NCI-H82 (cell line): ENCODE measurements around the gene NSD2.
"Not testable (repeated sequence)": the region's sequence is repeated elsewhere in the genome, so short reads cannot be mapped to it uniquely, and the experiment has no call there.

Experiments used
- DNase-seq: peaks from one replicate; lab custom pipeline; 2025; lab: John Stamatoyannopoulos, UW

Gene NSD2

DNA sequence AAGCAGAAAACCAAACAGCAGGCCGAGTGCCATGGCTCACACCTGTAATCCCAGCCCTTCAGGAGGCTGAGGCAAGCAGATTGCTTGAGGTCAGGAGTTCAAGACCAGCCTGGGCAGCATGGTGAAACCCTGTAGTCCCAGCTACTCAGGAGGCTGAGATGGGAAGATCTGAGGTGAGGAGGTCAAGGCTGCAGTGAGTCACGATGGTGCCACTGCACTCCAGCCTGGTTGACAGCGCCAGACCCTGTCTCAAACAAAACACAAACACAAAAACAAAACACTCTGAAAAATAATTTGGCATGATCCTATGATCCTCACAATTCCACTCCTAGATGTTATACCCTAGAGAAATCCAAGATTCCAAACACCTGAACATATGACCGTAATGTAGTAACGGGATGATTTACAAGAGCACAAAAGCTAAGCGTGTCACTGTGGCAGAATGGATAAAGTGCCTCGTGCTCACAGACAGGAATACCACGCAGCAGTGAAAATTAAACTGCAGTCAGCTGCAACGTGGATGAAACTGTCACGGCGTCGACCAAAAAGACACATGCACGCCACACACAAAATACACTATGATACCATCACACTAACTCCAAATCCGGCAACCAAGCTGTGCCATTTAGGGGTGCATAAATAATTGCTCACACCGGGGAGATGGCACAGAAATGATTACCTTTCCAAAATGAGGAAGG, 135.9 kb downstream of the NSD2 start:
- no peak for DNase-seq

GRCh38 chr4:2007804-2008670, 136.8 kb downstream of the NSD2 start:
- DNase-seq, result peak; percentile 54

DNA sequence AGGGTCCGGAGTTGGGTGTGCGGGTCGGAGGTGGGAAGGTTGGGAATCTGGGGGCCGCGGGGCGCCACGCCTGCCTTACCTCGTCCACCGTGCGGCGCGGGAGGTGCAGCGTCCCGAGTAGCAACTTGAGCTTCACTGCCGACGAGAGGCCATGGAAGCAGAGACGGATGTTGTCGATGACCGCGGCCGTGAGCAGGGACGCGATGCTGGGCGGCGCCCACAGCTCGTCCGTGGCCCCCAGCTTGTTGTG, 137.4 kb downstream of the NSD2 start:
- no peak for DNase-seq

GRCh38 chr4:2008921-2009650, 137.9 kb downstream of the NSD2 start, which contains the start of gene NELFA:
Gene NELFA, minus strand, starts transcription at chr4:2008974. Its CDS starts 15 bp downstream, at chr4:2008959.
- DNase-seq, result peak; percentile 96

DNA sequence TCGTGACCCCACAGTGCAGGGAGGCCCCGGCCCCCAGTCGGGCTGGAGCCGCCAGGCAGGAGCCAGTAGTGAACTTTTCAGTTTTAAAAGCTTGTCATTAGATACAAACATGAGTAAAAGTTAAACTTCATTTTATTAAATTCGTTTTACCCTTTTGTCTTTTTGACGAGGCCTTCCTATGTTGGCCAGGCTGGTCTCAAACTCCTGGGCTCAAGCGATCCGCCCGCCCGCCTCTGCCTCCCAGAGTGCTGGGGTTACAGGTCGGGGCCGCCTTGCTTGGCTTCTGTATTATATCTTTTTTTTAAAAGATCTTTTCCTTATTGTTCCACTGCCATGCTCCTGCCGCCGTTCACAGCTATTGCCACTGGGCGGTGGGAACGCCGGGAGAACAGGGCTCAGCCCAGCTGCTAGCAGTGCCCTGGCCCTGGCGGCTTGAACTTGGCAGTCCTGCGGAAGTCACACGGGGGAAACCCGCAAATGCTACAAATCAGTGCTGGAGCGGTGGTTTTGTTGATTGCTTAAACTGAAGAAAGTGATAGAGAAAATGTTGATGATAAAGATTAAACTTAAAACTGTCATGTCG, 138.5 kb downstream of the NSD2 start:
- DNase-seq, result peak; percentile 70

GRCh38 chr4:2011583-2011982, 140.4 kb downstream of the NSD2 start:
- no peak for DNase-seq

- DNase-seq, result no peak
Observed at GRCh38 chr4:2015008-2015407, 143.8 kb downstream of the NSD2 start.

DNA sequence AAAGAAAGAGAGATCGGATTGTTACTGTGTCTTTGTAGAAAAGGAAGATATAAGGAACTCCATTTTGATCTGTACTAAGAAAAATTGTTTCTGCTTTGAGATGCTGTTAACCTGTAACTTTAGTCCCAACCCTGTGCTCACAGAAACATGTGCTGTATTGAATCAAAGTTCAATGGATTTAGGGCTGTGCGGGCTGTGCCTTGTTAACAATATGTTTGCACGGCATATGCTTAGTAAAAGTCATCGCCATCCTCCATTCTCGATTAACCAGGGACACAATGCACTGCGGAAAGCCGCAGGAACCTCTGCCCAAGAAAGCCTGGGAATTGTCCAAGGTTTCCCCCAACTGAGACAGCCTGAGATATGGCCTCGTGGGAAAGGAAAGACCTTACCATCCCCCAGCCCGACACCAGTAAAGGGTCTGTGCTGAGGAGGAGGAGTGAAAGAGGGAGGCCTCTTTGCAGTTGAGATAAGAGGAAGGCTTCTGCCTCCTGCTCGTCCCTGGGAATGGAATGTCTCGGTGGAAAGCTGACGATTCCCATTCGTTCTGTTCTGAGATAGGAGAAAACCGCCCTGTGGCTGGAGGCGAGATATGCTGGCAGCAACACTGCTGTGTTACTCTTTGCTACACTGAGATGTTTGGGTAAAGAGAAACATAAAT, 150.3 kb downstream of the NSD2 start:
- not testable (repeated sequence) for DNase-seq

DNA sequence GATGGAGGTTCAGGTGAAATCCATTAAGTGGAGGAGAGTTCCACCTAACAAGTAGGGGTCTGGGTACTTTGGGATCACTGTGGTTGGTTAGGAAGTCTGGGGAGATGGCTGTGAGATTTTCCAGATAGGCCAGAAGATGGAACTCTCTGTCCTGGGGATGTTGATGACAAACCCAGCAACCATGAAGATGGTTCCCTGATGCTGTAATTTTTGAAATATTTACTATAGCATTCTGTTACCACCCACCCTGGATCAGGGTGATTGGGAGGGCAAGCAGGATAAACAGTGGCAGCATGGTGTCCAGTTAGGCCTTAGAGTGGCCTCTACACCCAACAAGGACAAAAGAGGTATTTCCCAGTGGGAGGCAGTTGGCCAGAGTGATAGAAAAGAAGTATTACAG, 153.5 kb downstream of the NSD2 start:
- no peak for DNase-seq

DNA sequence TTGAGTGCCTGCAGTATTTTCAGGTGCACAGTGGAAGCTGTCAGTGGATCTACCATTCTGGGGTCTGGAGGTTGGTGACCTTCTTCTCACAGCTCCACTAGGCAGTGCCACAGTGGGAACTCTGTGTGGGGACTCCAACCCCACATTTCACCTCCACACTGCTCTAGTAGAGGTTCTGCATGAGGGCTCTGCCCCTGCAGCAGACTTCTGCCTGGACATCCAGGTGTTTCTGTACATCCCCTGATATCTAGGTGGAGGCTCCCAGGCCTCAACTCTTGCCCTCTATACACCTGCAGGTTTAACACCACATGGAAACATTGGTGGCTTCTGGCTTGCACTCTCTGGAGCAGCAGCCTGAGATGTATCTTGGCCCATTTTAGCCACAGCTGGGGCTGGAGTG, 154.6 kb downstream of the NSD2 start:
- DNase-seq, result no peak

DNA sequence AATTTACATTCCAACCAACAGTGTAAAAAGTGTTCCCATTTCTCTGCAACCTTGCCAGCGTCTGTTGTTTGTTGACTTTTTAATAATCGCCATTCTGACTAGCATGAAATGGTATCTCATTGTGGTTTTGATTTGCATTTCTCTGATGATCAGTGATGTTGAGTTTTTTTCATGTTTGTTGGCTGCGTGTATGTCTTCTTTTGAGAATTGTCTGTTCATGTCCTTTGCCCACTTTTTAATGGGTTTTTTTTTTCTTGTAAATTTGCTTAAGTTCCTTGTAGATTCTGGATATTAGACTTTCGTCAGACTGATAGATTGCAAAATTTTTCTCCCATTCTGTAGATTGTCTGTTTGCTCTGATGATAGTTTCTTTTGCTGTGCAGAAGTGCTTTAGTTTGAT, 155.9 kb downstream of the NSD2 start:
- not testable (repeated sequence) for DNase-seq

DNA sequence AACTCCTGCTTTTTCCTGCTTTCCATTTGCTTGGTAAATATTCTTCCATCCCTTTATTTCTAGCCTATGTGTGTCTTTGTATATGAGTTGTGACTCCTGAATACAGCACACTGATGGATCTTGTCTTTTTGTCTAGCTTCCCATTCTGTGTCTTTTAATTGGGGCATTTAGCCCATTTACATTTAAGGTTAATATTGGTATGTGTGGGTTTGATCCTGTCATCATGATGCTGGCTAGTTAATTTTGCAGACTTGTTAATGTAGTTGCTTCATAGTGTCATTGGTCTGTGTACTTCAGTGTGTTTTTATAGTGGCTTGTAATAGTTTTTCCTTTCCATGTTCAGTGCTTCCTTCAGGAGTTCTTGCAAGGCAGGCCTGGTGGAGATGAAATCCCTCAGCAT, 160.0 kb downstream of the NSD2 start:
- DNase-seq, result not testable (repeated sequence)
